Adipocyte (in vitro differentiated cells): ENCODE measurements around the gene PPFIA4.
"Not testable (repeated sequence)": the region's sequence is repeated elsewhere in the genome, so short reads cannot be mapped to it uniquely, and the experiment has no call there.

ENCODE experiments used
- DNase-seq: peaks from one replicate; pipeline ENCODE4 v3.0.0-alpha.2; 2015; ENCODE audit warnings: low read depth
- H3K27me3 ChIP-seq: replicated peaks from 2 replicates; pipeline ENCODE4 v1.7.0; 2013; ENCODE audit warnings: mild to moderate bottlenecking, low read length, moderate library complexity; ENCODE audit not compliant: control insufficient read depth, insufficient read depth
- H3K36me3 ChIP-seq: 2 replicates; pipeline ENCODE4 v1.7.0; 2013; ENCODE audit warnings: low read length, mild to moderate bottlenecking, moderate library complexity; ENCODE audit not compliant: control insufficient read depth, insufficient read depth, severe bottlenecking
- H3K4me1 ChIP-seq: 2 replicates; pipeline ENCODE4 v1.7.0; 2013; ENCODE audit warnings: mild to moderate bottlenecking, low read length, moderate library complexity; ENCODE audit not compliant: control insufficient read depth, insufficient read depth
- H3K4me3 ChIP-seq: 2 replicates; pipeline ENCODE4 v1.7.0; 2013; ENCODE audit warnings: mild to moderate bottlenecking, low read length, moderate library complexity
- H3K9ac ChIP-seq: 2 replicates; pipeline ENCODE4 v1.7.0; 2013; ENCODE audit warnings: mild to moderate bottlenecking, low read length, moderate library complexity
- H3K9me3 ChIP-seq: 2 replicates; pipeline ENCODE4 v1.7.0; 2013; ENCODE audit warnings: mild to moderate bottlenecking, low read length, moderate library complexity; ENCODE audit not compliant: control insufficient read depth

Gene PPFIA4

DNA sequence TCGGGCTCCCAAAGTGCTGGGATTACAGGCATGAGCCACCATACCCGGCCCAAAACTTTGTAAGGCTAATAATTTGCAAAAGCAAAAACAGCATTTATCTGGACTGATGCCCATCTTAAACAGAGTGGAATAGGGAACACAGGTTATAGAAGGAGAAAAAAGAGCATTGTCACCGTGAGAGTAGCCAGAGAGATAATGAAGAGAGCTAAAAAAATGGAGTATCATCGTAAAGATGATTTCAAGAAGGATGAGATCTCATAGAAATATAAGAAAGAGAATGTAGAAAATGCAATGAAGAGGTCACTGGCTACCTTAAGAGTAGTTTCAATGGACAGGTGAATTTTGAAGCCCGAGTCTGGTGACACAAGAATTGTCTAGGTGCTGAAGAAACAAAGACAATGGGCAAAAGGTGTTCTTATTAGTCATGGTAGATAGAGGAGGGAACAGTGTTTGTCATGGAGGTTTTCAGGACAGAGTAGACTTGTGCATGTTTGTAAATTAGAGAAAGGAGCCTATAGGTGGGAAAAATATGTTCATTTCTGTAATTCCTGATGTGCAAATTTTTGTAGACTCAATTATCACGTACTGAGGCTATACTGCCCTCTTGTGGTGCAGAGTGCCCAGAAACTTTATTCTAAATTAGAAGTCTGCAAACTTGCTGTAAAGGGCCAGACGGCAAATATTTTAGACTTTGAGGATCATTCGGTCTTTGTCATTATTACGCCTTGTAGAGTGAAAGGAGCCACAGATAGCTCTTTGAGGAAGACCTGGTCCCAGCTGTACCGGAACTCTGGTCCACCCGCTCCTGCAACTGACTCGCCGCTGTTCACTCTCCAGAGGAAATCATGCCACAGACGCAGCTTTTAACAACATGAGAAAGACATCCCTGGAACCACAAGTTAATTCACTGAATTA lies 27.2 kb upstream of the PPFIA4 start:
- Histone ChIP-seq H3K4me3 (no peak overlapping the region), H3K9ac (peak overlapping the region; percentile 1), H3K36me3 (no peaks in the 10 kb centered on the region), H3K27me3 (peaks cover 30% of the 10 kb centered on the region), H3K4me1 (no peaks in the 10 kb centered on the region), H3K9me3 (no peaks in the 10 kb centered on the region)
- DNase-seq: peak; percentile 84

DNA sequence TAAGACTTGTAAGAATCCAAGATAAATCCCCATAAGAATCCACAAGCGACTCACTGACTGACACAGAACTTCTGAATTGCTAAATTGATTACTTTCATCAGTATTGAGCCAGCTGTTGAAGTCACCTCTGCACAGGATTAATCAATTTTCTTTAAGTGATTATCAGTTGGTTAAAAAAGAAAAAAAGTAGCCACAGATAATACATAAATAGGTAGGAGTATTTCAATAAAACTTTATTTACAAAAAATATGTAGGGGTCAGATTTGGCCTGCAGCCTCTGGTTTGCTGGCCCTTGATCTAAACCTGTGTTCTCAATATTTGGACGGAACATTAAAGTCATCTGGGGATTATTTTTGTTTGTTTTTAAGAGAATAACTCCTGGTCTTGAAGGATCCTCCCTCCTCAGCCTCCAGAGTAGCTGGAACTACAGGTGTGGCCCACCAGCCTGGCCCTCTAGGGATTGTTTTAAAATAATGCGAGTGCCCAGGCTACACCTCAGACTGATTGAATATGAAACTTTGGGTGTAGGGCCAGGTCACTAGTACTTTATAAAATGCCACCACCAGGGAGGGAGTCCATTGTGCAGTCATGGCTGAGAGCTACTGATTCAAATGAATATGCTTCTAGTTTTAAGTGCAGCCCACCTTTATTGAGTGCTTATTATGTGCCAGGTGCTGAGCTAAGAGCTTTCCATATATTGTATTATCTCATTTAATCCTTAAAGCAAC lies 25.9 kb upstream of the PPFIA4 start:
- Histone ChIP-seq H3K9ac (no peak overlapping the region), H3K9me3 (no peaks in the 10 kb centered on the region), H3K4me3 (no peak overlapping the region), H3K36me3 (no peaks in the 10 kb centered on the region), H3K27me3 (peaks cover 24% of the 10 kb centered on the region), H3K4me1 (no peaks in the 10 kb centered on the region)
- DNase-seq: no peak

DNA sequence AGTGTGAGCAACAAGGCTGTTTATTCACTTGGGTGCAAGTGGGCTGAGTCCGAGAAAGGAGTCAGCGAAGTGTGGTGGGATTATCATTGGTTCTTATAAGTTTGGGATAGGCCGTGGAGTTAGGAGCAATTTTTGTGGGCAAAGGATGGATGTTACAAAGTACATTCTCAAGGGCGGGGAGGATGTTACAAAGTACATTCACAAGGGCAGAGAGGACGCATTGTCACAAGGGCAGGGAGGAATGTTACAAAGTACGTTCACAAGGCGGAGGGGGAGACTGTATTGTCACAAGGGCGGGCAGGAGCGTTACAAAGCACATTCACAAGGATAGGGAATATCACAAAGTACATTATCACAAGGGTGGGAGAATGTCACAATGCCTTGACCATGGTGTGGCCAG lies 24.3 kb upstream of the PPFIA4 start:
- H3K36me3 ChIP-seq: no peaks in the 10 kb centered on the region
- no peaks in the 10 kb centered on the region for H3K4me1 ChIP-seq
- no peak overlapping the region for H3K4me3 ChIP-seq
- no peak for DNase-seq
- H3K27me3 ChIP-seq: peaks cover 8% of the 10 kb centered on the region
- no peaks in the 10 kb centered on the region for H3K9me3 ChIP-seq
- no peak overlapping the region for H3K9ac ChIP-seq

- Histone ChIP-seq H3K9me3 (no peaks in the 10 kb centered on the region), H3K9ac (no peak overlapping the region), H3K4me1 (peaks cover under 1% of the 10 kb centered on the region), H3K36me3 (no peaks in the 10 kb centered on the region), H3K27me3 (peaks cover 5% of the 10 kb centered on the region), H3K4me3 (no peak overlapping the region)
- no peak for DNase-seq
Observed at GRCh38 chr1:203002951-203003350, 23.3 kb upstream of the PPFIA4 start.

GRCh38 chr1:203005395-203006142 lies 20.7 kb upstream of the PPFIA4 start:
- peaks cover 18% of the 10 kb centered on the region for H3K36me3 ChIP-seq
- not testable (repeated sequence) for H3K27me3 ChIP-seq, DNase-seq, H3K9ac ChIP-seq, H3K9me3 ChIP-seq
- H3K4me3 ChIP-seq: peak overlapping the region; percentile 94
- peaks cover 13% of the 10 kb centered on the region for H3K4me1 ChIP-seq

- H3K27me3 ChIP-seq: no peaks in the 10 kb centered on the region
- H3K9me3 ChIP-seq: no peaks in the 10 kb centered on the region
- H3K4me3 ChIP-seq: peak within 1 kb of the TSS; percentile 94
- peaks cover 35% of the 10 kb centered on the region for H3K36me3 ChIP-seq
- H3K9ac ChIP-seq: peak within 1 kb of the TSS; percentile 98
- peak; percentile 99 for DNase-seq
- H3K4me1 ChIP-seq: peaks cover 13% of the 10 kb centered on the region
Observed at GRCh38 chr1:203006948-203007871, 19.1 kb upstream of the PPFIA4 start, which contains the start of gene TMEM183A. Gene TMEM183A, plus strand, starts transcription at chr1:203007374. Its CDS starts 92 bp downstream, at chr1:203007466.

- DNase-seq: no peak
- Histone ChIP-seq H3K27me3 (no peaks in the 10 kb centered on the region), H3K4me1 (peaks cover 13% of the 10 kb centered on the region), H3K9ac (peak overlapping the region; percentile 98), H3K9me3 (no peaks in the 10 kb centered on the region), H3K36me3 (peaks cover 52% of the 10 kb centered on the region), H3K4me3 (no peak overlapping the region)
Observed at GRCh38 chr1:203009185-203009584, 17.1 kb upstream of the PPFIA4 start.

- Histone ChIP-seq H3K9ac (no peak overlapping the region), H3K4me1 (peaks cover 13% of the 10 kb centered on the region), H3K27me3 (no peaks in the 10 kb centered on the region), H3K9me3 (no peaks in the 10 kb centered on the region), H3K36me3 (peaks cover 76% of the 10 kb centered on the region), H3K4me3 (no peak overlapping the region)
- DNase-seq: no peak
Observed at GRCh38 chr1:203011582-203011981, 14.7 kb upstream of the PPFIA4 start.

- Histone ChIP-seq H3K9ac (no peak overlapping the region), H3K27me3 (no peaks in the 10 kb centered on the region), H3K36me3 (peaks cover 96% of the 10 kb centered on the region), H3K4me3 (no peak overlapping the region), H3K4me1 (no peaks in the 10 kb centered on the region), H3K9me3 (no peaks in the 10 kb centered on the region)
- no peak for DNase-seq
Observed at GRCh38 chr1:203017061-203017460, 9.2 kb upstream of the PPFIA4 start.

DNA sequence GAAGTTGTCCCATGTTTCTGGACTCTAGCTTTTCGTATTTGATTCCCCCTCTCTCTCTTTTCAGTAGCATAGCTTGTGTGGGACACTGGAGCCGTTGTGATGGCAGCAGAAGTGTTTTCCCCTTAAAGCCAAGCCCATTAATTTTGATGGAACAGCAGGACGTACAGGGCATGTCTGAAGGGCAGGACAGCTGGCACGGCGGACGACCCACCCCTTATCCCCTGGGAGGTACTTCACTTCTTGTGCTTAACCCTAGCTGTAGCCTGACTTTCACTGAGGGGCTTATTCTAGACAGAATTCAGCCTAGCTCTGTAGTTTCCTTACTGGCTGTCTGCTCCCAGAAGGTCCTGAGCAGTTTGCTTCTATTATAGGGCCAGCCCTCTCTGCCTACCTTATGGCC lies 8.6 kb upstream of the PPFIA4 start:
- Histone ChIP-seq H3K4me1 (no peaks in the 10 kb centered on the region), H3K27me3 (no peaks in the 10 kb centered on the region), H3K4me3 (no peak overlapping the region), H3K36me3 (peaks cover 96% of the 10 kb centered on the region), H3K9ac (no peak overlapping the region), H3K9me3 (no peaks in the 10 kb centered on the region)
- no peak for DNase-seq
